Measurements from ENCODE around the gene WNT2B. TPM values are rescaled to one million over a fixed set of nuclear protein-coding genes. Genes with fewer than 3 reads are reported as not detected.

Gene WNT2B
- total RNA-seq, 1 experiment from 2014 or later, result 0.75 TPM

- CTCF ChIA-PET, result interaction anchor here (1.0 kb wide), 1 partner anchor 196 kb away, joined by 3 read pairs; no protein-coding TSS in a partner anchor
- no peaks in the 10 kb centered on the region for H3K27me3 Mint-ChIP-seq (ENCODE audit: insufficient read depth, unreplicated experiment)
- no peaks in the 10 kb centered on the region for H3K4me1 Mint-ChIP-seq (ENCODE audit: insufficient read depth, unreplicated experiment)
- H3K9me3 Mint-ChIP-seq (ENCODE audit: unreplicated experiment), result no peaks in the 10 kb centered on the region
- no peak overlapping the region for H3K27ac Mint-ChIP-seq (ENCODE audit: low read depth, unreplicated experiment)
- POLR2A ChIA-PET, result interaction anchor here (0.7 kb wide), 1 partner anchor 120 kb away, joined by 3 read pairs; no protein-coding TSS in a partner anchor
- DNase-seq (ENCODE audit: unreplicated experiment), result no peak
- BruUV-seq (replicated peaks), result no TSS peak
- TF ChIP-seq CTCF (IDR thresholded peaks at IDR 0.05; ENCODE audit: unreplicated experiment), result no peak
- peaks cover 41% of the 10 kb centered on the region for H3K36me3 Mint-ChIP-seq (ENCODE audit: insufficient read depth, unreplicated experiment)
- intact Hi-C loops (cut with micrococcal nuclease), result no loop called here
- H3K4me3 Mint-ChIP-seq (ENCODE audit: unreplicated experiment), result no peak overlapping the region
Observed at GRCh38 chr1:112565800-112566199, 57.0 kb downstream of the WNT2B start.

- POLR2A ChIA-PET, result interaction anchor here (0.6 to 1.2 kb wide), 4 partner anchors 32 to 181 kb away, joined by 4 read pairs; no protein-coding TSS in a partner anchor
- H3K9me3 Mint-ChIP-seq (ENCODE audit: unreplicated experiment), result no peaks in the 10 kb centered on the region
- peak overlapping the region; percentile 50 for H3K27ac Mint-ChIP-seq (ENCODE audit: low read depth, unreplicated experiment)
- H3K4me1 Mint-ChIP-seq (ENCODE audit: insufficient read depth, unreplicated experiment), result peaks cover 9% of the 10 kb centered on the region
- CTCF ChIA-PET, result interaction anchor here (0.6 to 1.7 kb wide), 7 partner anchors 14 to 467 kb away, joined by 3 to 8 read pairs (median 3); no protein-coding TSS in a partner anchor
- no peak overlapping the region for H3K4me3 Mint-ChIP-seq (ENCODE audit: unreplicated experiment)
- H3K27me3 Mint-ChIP-seq (ENCODE audit: insufficient read depth, unreplicated experiment), result no peaks in the 10 kb centered on the region
- peak; percentile 88 for DNase-seq (ENCODE audit: unreplicated experiment)
- no peak for TF ChIP-seq CTCF (IDR thresholded peaks at IDR 0.05; ENCODE audit: unreplicated experiment)
- peaks cover 76% of the 10 kb centered on the region for H3K36me3 Mint-ChIP-seq (ENCODE audit: insufficient read depth, unreplicated experiment)
- BruUV-seq (replicated peaks), result no TSS peak
- intact Hi-C loops (cut with micrococcal nuclease), result loop anchor here (1.0 kb wide), 1 partner anchor 132 kb away; the partner anchor contains the start of gene RHOC
Observed at GRCh38 chr1:112575154-112575804, 66.5 kb downstream of the WNT2B start.

- Mint-ChIP-seq H3K27ac (ENCODE audit: low read depth, unreplicated experiment) (no peak overlapping the region), H3K36me3 (ENCODE audit: insufficient read depth, unreplicated experiment) (peaks cover 72% of the 10 kb centered on the region), H3K4me1 (ENCODE audit: insufficient read depth, unreplicated experiment) (peaks cover 9% of the 10 kb centered on the region), H3K4me3 (ENCODE audit: unreplicated experiment) (no peak overlapping the region), H3K27me3 (ENCODE audit: insufficient read depth, unreplicated experiment) (no peaks in the 10 kb centered on the region), H3K9me3 (ENCODE audit: unreplicated experiment) (no peaks in the 10 kb centered on the region)
- POLR2A ChIA-PET, result interaction anchor here (0.9 to 1.2 kb wide), 4 partner anchors 16 to 182 kb away, joined by 3 to 4 read pairs (median 4); no protein-coding TSS in a partner anchor
- TF ChIP-seq CTCF (IDR thresholded peaks at IDR 0.05; ENCODE audit: unreplicated experiment), result no peak
- CTCF ChIA-PET, result interaction anchor here (0.8 to 1.9 kb wide), 6 partner anchors 15 to 466 kb away, joined by 3 to 9 read pairs (median 3); no protein-coding TSS in a partner anchor
- DNase-seq (ENCODE audit: unreplicated experiment), result no peak
- BruUV-seq (replicated peaks), result no TSS peak
- intact Hi-C loops (cut with micrococcal nuclease), result no loop called here
Observed at GRCh38 chr1:112576240-112576639, 67.5 kb downstream of the WNT2B start.

Small RNA genes within 50 kb of the gene (microRNA-seq; reads per million reads assigned to microRNA genes)
- gene MIR4256, result not detected

Other genes with a start within 250 kb of the WNT2B start
- gene CTTNBP2NL, start 112.8 kb upstream of the WNT2B start, total RNA-seq (2022), result 41.3 and 48.8 TPM in 2 replicates
- gene ST7L, start 110.2 kb downstream of the WNT2B start, total RNA-seq (2022), result 25.5 and 29.1 TPM in 2 replicates
- 150 and 174 TPM in 2 replicates for gene CAPZA1, start 110.9 kb downstream of the WNT2B start, total RNA-seq (2022)
- gene MOV10, start 165.7 kb downstream of the WNT2B start, total RNA-seq (2022), result 54.9 and 55.6 TPM in 2 replicates
- 253 and 294 TPM in 2 replicates for gene RHOC, start 198.2 kb downstream of the WNT2B start, total RNA-seq (2022)
- gene PPM1J, start 206.4 kb downstream of the WNT2B start, total RNA-seq (2022), result 0.88 and 1.5 TPM in 2 replicates